Measurements from ENCODE around the gene COA1. TPM values are rescaled to one million over a fixed set of nuclear protein-coding genes. Genes with fewer than 3 reads are reported as not detected.

Gene COA1
- total RNA-seq, 2 donors from 2014 or later, result 104 to 144 TPM

DNA sequence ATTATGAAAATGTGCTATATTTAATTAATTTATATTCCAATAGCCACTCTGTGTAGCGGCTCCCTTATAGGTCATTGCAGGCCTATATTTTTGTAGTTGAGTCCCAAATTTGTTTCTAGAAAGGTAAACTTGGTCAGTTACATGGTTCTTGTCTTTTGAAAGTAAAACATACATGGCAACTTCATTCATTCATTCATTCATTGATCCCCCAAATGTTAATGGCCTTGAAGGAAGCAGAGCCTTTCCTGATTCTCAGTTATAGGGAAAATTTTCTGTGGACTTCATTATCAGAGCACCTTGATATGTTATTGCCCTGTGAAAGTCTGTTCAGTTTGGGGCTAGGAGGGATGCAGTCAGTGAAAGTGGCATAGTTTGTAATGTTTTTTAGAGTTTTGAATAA is 32.1 kb upstream of the COA1 start:
- H3K4me1 Mint-ChIP-seq, result peaks cover 31% of the 10 kb centered on the region
- Histone ChIP-seq H3K4me3 (ENCODE audit: low read length) (no peak overlapping the region), H3K27ac (ENCODE audit: low read depth, low read length) (no peak overlapping the region), H3K4me1 (ENCODE audit: control insufficient read depth, insufficient read depth, low read length) (no peaks in the 10 kb centered on the region), H3K36me3 (ENCODE audit: control insufficient read depth, insufficient read depth, low read length) (no peaks in the 10 kb centered on the region), H3K9me3 (ENCODE audit: control insufficient read depth, low read length) (no peaks in the 10 kb centered on the region), H3K27me3 (ENCODE audit: control insufficient read depth, insufficient read depth, low read length, poor library complexity, severe bottlenecking) (peaks cover 35% of the 10 kb centered on the region), H3K9ac (ENCODE audit: extremely low read depth, low read length, poor library complexity, severe bottlenecking) (no peak overlapping the region)
- H3K36me3 Mint-ChIP-seq (ENCODE audit: low read depth), result no peaks in the 10 kb centered on the region
- H3K27ac Mint-ChIP-seq, result no peak overlapping the region
- H3K4me3 Mint-ChIP-seq, result no peak overlapping the region
- WGBS, 2 experiments (ENCODE audit: insufficient coverage in 1 of 2, insufficient read length in 1 of 2), result no CpG with 5 or more reads among the region's 1 CpG
- TF ChIP-seq, protein P1, sequence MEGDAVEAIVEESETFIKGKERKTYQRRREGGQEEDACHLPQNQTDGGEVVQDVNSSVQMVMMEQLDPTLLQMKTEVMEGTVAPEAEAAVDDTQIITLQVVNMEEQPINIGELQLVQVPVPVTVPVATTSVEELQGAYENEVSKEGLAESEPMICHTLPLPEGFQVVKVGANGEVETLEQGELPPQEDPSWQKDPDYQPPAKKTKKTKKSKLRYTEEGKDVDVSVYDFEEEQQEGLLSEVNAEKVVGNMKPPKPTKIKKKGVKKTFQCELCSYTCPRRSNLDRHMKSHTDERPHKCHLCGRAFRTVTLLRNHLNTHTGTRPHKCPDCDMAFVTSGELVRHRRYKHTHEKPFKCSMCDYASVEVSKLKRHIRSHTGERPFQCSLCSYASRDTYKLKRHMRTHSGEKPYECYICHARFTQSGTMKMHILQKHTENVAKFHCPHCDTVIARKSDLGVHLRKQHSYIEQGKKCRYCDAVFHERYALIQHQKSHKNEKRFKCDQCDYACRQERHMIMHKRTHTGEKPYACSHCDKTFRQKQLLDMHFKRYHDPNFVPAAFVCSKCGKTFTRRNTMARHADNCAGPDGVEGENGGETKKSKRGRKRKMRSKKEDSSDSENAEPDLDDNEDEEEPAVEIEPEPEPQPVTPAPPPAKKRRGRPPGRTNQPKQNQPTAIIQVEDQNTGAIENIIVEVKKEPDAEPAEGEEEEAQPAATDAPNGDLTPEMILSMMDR (conservative IDR thresholded peaks at IDR 0.05), result no peak
- no peak for DNase-seq
- peaks cover 27% of the 10 kb centered on the region for H3K27me3 Mint-ChIP-seq (ENCODE audit: insufficient read depth)
- no peaks in the 10 kb centered on the region for H3K9me3 Mint-ChIP-seq

DNA sequence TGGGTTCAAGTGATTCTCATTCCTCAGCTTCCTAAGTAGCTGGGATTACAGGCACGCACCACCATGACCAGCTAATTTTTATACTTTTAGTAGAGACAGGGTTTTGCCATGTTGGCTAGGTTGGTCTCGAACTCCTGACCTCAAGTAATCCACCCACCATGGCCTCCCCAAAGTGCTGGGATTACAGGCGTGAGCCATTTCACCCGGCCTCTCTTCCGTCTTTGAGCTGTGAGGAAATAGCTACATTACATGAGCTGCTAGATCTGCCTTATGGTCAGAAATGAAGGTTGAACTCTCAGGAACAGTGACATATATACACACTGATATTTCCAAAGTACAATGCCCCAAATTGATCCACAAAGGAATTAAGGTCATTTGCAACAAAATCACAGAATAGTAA is 31.5 kb upstream of the COA1 start:
- H3K27ac Mint-ChIP-seq, result no peak overlapping the region
- no peak overlapping the region for H3K4me3 Mint-ChIP-seq
- Histone ChIP-seq H3K9me3 (ENCODE audit: control insufficient read depth, low read length) (no peaks in the 10 kb centered on the region), H3K27ac (ENCODE audit: low read depth, low read length) (no peak overlapping the region), H3K36me3 (ENCODE audit: control insufficient read depth, insufficient read depth, low read length) (no peaks in the 10 kb centered on the region), H3K4me1 (ENCODE audit: control insufficient read depth, insufficient read depth, low read length) (no peaks in the 10 kb centered on the region), H3K27me3 (ENCODE audit: control insufficient read depth, insufficient read depth, low read length, poor library complexity, severe bottlenecking) (peaks cover 38% of the 10 kb centered on the region), H3K4me3 (ENCODE audit: low read length) (no peak overlapping the region), H3K9ac (ENCODE audit: extremely low read depth, low read length, poor library complexity, severe bottlenecking) (no peak overlapping the region)
- 67 to 92% methylated on average over 1 to 5 of the region's 5 CpGs for WGBS, 2 experiments (ENCODE audit: insufficient coverage in 1 of 2, insufficient read length in 1 of 2)
- H3K27me3 Mint-ChIP-seq (ENCODE audit: insufficient read depth), result peaks cover 32% of the 10 kb centered on the region
- DNase-seq, result no peak
- H3K9me3 Mint-ChIP-seq, result no peaks in the 10 kb centered on the region
- TF ChIP-seq, protein P1 (conservative IDR thresholded peaks at IDR 0.05), result no peak
- no peaks in the 10 kb centered on the region for H3K36me3 Mint-ChIP-seq (ENCODE audit: low read depth)
- H3K4me1 Mint-ChIP-seq, result peaks cover 31% of the 10 kb centered on the region

DNA sequence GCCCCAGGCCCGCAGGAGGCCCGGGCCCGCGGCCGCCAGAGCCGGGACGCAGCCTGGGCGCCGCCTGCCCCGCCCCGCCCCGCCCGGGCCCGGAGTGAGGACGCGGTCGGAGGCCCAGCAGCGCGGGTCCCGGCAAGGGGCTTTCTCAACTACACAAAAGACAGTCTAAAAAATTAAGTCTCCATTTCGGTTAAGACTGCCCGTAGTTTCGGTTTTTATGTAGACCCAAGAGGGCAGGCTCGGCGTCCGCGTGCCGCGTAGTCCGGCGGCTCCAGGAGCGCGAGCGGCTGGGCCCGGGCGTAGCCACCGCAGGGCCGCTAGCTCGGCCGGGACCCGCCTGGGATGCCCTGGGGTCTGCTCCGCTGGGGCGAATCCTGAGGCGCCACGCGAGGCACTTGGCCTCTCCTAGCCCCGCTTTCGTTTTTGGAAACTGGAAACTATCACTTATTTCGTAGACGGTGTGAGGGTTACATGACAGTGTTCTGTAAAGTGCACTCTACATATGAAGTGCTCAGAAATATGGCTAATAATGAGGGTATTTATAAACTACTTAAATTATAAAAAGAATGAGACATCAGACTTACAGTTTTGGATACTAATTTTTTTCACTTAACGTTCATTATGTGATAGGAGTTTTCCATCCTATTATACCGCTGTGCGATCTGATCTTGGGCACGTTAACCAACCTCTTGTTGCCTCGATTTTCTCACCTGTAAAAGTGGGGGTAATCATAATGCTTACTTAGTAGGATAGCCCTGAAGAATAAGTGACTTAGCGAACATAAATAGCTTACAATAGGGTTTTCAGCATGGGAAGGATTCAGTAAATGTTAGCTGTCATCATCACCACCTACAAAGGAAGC is 29.7 kb upstream of the COA1 start:
- peak; percentile 80 for DNase-seq
- Histone ChIP-seq H3K36me3 (ENCODE audit: control insufficient read depth, insufficient read depth, low read length) (no peaks in the 10 kb centered on the region), H3K27ac (ENCODE audit: low read depth, low read length) (no peak overlapping the region), H3K4me1 (ENCODE audit: control insufficient read depth, insufficient read depth, low read length) (no peaks in the 10 kb centered on the region), H3K4me3 (ENCODE audit: low read length) (peak overlapping the region; percentile 80), H3K9ac (ENCODE audit: extremely low read depth, low read length, poor library complexity, severe bottlenecking) (peak overlapping the region; percentile 34), H3K9me3 (ENCODE audit: control insufficient read depth, low read length) (no peaks in the 10 kb centered on the region), H3K27me3 (ENCODE audit: control insufficient read depth, insufficient read depth, low read length, poor library complexity, severe bottlenecking) (peaks cover 38% of the 10 kb centered on the region)
- TF ChIP-seq, protein P1 (conservative IDR thresholded peaks at IDR 0.05), result no peak
- H3K9me3 Mint-ChIP-seq, result no peaks in the 10 kb centered on the region
- H3K4me3 Mint-ChIP-seq, result peak overlapping the region; percentile 62
- 1 to 7% methylated on average over 23 to 56 of the region's 56 CpGs for WGBS, 2 experiments (ENCODE audit: insufficient coverage in 1 of 2, insufficient read length in 1 of 2)
- H3K4me1 Mint-ChIP-seq, result peaks cover 22% of the 10 kb centered on the region
- H3K27ac Mint-ChIP-seq, result no peak overlapping the region
- no peaks in the 10 kb centered on the region for H3K36me3 Mint-ChIP-seq (ENCODE audit: low read depth)
- peaks cover 34% of the 10 kb centered on the region for H3K27me3 Mint-ChIP-seq (ENCODE audit: insufficient read depth)
